Suprapubic skin (tissue), 4 donors: ENCODE measurements around the gene VWA7.

ENCODE experiments used
- CTCF ChIP-seq, 2 donors: fragments of 200-600 bp in 1 of 2; fragments of 450-650 bp in 1 of 2; sonication (generic) in 1 of 2; IDR thresholded peaks; one replicate each; pipeline ENCODE4 v1.5.1; 2016 to 2019; ENCODE audit warnings: antibody characterized with exemption in 2 of 2, mild to moderate bottlenecking in 1 of 2, moderate library complexity in 1 of 2
- EP300 ChIP-seq: sonication (generic); formaldehyde crosslinking; IDR thresholded peaks from one replicate; pipeline ENCODE4 v1.6.1; 2017; ENCODE audit warnings: antibody characterized with exemption
- POLR2AphosphoS5 ChIP-seq, 3 donors: sonication (generic); formaldehyde crosslinking; IDR thresholded peaks; one replicate each; pipeline ENCODE4 v1.6.1; 2017; ENCODE audit warnings: antibody characterized with exemption in 3 of 3

GRCh38 chr6:31732029-31732428, 45.1 kb downstream of the VWA7 start:
- no peak for TF ChIP-seq EP300
- no peak for TF ChIP-seq CTCF (IDR thresholded peaks at IDR 0.05)
- TF ChIP-seq POLR2AphosphoS5 (IDR thresholded peaks at IDR 0.05): no peak
